H9 (cell line): ENCODE data around the gene PTPRH. TPM values are rescaled to one million over a fixed set of nuclear protein-coding genes. Genes with fewer than 3 reads are reported as not detected.
"Not testable (repeated sequence)": the region's sequence is repeated elsewhere in the genome, so short reads cannot be mapped to it uniquely, and the experiment has no call there.

ENCODE experiments used
- DNase-seq: peaks from one replicate; pipeline ENCODE4 v3.0.0-alpha.2; 2017
- H2AFZ ChIP-seq: one replicate; pipeline ENCODE4 v1.6.1; 2013; ENCODE audit warnings: mild to moderate bottlenecking, low read length, control low read depth, moderate library complexity
- H2AK5ac ChIP-seq: 2 replicates; pipeline ENCODE4 v1.6.1; 2013; ENCODE audit warnings: low read length, control low read depth, mixed read lengths; ENCODE audit not compliant: insufficient read length
- H2BK120ac ChIP-seq: one replicate; pipeline ENCODE4 v1.6.1; 2013; ENCODE audit warnings: low read depth, mild to moderate bottlenecking, low read length, control low read depth, inconsistent platforms; ENCODE audit not compliant: poor library complexity, severe bottlenecking
- H2BK12ac ChIP-seq: 2 replicates; pipeline ENCODE4 v1.6.1; 2013; ENCODE audit warnings: low read length, control low read depth, mixed read lengths, low read depth; ENCODE audit not compliant: insufficient read length
- H2BK15ac ChIP-seq: 2 replicates; pipeline ENCODE4 v1.6.1; 2013; ENCODE audit warnings: low read depth, low read length, control low read depth
- H2BK20ac ChIP-seq: one replicate; pipeline ENCODE4 v1.6.1; 2013; ENCODE audit warnings: low read depth, mild to moderate bottlenecking, low read length, control low read depth, inconsistent platforms; ENCODE audit not compliant: poor library complexity, severe bottlenecking
- H2BK5ac ChIP-seq: 2 replicates; pipeline ENCODE4 v1.6.1; 2013; ENCODE audit warnings: low read length, control low read depth, mixed read lengths; ENCODE audit not compliant: insufficient read length
- H3K14ac ChIP-seq: 2 replicates; pipeline ENCODE4 v1.6.1; 2013; ENCODE audit warnings: low read length, control low read depth; ENCODE audit not compliant: insufficient read depth
- H3K18ac ChIP-seq: 2 replicates; pipeline ENCODE4 v1.6.1; 2013; ENCODE audit warnings: low read depth, mild to moderate bottlenecking, mixed read lengths, low read length, control low read depth; ENCODE audit not compliant: insufficient read length
- H3K23ac ChIP-seq: 2 replicates; pipeline ENCODE4 v1.6.1; 2013; ENCODE audit warnings: low read length, control low read depth, mixed read lengths, low read depth; ENCODE audit not compliant: insufficient read length
- H3K23me2 ChIP-seq: 2 replicates; pipeline ENCODE4 v1.6.1; 2013; ENCODE audit warnings: low read depth, mild to moderate bottlenecking, mixed read lengths, low read length, control low read depth; ENCODE audit not compliant: insufficient read length, poor library complexity, severe bottlenecking
- H3K27ac ChIP-seq: 2 replicates; pipeline ENCODE4 v1.5.1; 2013; ENCODE audit warnings: low read length, control low read depth, mixed read lengths, low read depth; ENCODE audit not compliant: insufficient read length
- H3K27me3 ChIP-seq: 2 replicates; pipeline ENCODE4 v1.6.1; 2013; ENCODE audit warnings: low read length, control low read depth, inconsistent platforms; ENCODE audit not compliant: insufficient read depth
- H3K4ac ChIP-seq: 2 replicates; pipeline ENCODE4 v1.6.1; 2013; ENCODE audit warnings: low read depth, mild to moderate bottlenecking, control low read depth, inconsistent platforms, low read length, moderate library complexity
- H3K4me1 ChIP-seq: 2 replicates; pipeline ENCODE4 v1.6.1; 2013; ENCODE audit warnings: low read length, control low read depth, inconsistent platforms; ENCODE audit not compliant: insufficient read depth
- H3K4me2 ChIP-seq: 2 replicates; pipeline ENCODE4 v1.6.1; 2013; ENCODE audit warnings: low read length, control low read depth, mixed read lengths; ENCODE audit not compliant: insufficient read length, insufficient read depth
- H3K56ac ChIP-seq: 2 replicates; pipeline ENCODE4 v1.6.1; 2013; ENCODE audit warnings: low read depth, mild to moderate bottlenecking, mixed read lengths, low read length, control low read depth; ENCODE audit not compliant: insufficient read length
- H3K79me1 ChIP-seq: 2 replicates; pipeline ENCODE4 v1.6.1; 2013; ENCODE audit warnings: low read depth, mild to moderate bottlenecking, moderate library complexity, low read length, control low read depth, inconsistent platforms; ENCODE audit not compliant: insufficient read depth, poor library complexity, severe bottlenecking
- H3K79me2 ChIP-seq: 2 replicates; pipeline ENCODE4 v1.6.1; 2013; ENCODE audit warnings: low read length, control low read depth, inconsistent platforms; ENCODE audit not compliant: insufficient read depth
- H3K9ac ChIP-seq: 2 replicates; pipeline ENCODE4 v1.6.1; 2013; ENCODE audit warnings: low read length, control low read depth, mixed read lengths; ENCODE audit not compliant: insufficient read length; ENCODE audit errors: extremely low read depth
- H3K9me3 ChIP-seq: one replicate; pipeline ENCODE4 v1.6.1; 2013; ENCODE audit warnings: low read depth, low read length, inconsistent platforms; ENCODE audit not compliant: control insufficient read depth
- H3T11ph ChIP-seq: one replicate; pipeline ENCODE4 v1.6.1; 2013; ENCODE audit warnings: mild to moderate bottlenecking, low read length, control low read depth, inconsistent platforms
- H4K20me1 ChIP-seq: one replicate; pipeline ENCODE4 v1.6.1; 2013; ENCODE audit not compliant: control insufficient read depth, insufficient read length, insufficient read depth
- H4K5ac ChIP-seq: 2 replicates; pipeline ENCODE4 v1.6.1; 2013; ENCODE audit warnings: low read depth, mild to moderate bottlenecking, mixed read lengths, low read length, control low read depth; ENCODE audit not compliant: insufficient read length
- H4K8ac ChIP-seq: replicated peaks from 2 replicates; pipeline ENCODE4 v1.6.1; 2013; ENCODE audit warnings: low read length, control low read depth, mixed read lengths, low read depth; ENCODE audit not compliant: insufficient read length
- H4K91ac ChIP-seq: 2 replicates; pipeline ENCODE4 v1.6.1; 2013; ENCODE audit warnings: low read depth, mild to moderate bottlenecking, moderate library complexity, mixed read lengths, low read length, control low read depth; ENCODE audit not compliant: insufficient read length
- H3K27ac Mint-ChIP-seq, 3 experiments: 2 replicates in 2 of 3; 3 replicates in 1 of 3; pipeline ENCODE4 v1.8.0; 2020 to 2021; ENCODE audit warnings: mixed read lengths in 3 of 3, mild to moderate bottlenecking in 1 of 3, moderate library complexity in 1 of 3
- H3K27me3 Mint-ChIP-seq: 2 replicates; pipeline ENCODE4 v1.8.0; 2021; ENCODE audit warnings: low read depth, mild to moderate bottlenecking, moderate library complexity, mixed read lengths
- H3K36me3 Mint-ChIP-seq, 3 experiments: 2 replicates in 2 of 3; 3 replicates in 1 of 3; pipeline ENCODE4 v1.8.0; 2020 to 2021; ENCODE audit warnings: low read depth in 3 of 3, mixed read lengths in 3 of 3; ENCODE audit not compliant: insufficient read depth in 1 of 3
- H3K4me1 Mint-ChIP-seq, 2 experiments: 2 replicates each; pipeline ENCODE4 v1.8.0; 2020; ENCODE audit warnings: mixed read lengths in 2 of 2
- H3K4me3 Mint-ChIP-seq, 2 experiments: 2 replicates in 1 of 2; 3 replicates in 1 of 2; pipeline ENCODE4 v1.8.0; 2020 to 2021; ENCODE audit warnings: mild to moderate bottlenecking in 2 of 2, mixed read lengths in 2 of 2, moderate library complexity in 1 of 2
- H3K9me3 Mint-ChIP-seq, 2 experiments: 2 replicates in 1 of 2; 3 replicates in 1 of 2; pipeline ENCODE4 v1.8.0; 2020; ENCODE audit warnings: mild to moderate bottlenecking in 2 of 2, mixed read lengths in 2 of 2, moderate library complexity in 1 of 2
- CTCF ChIP-seq: fragments of 200-600 bp; sonication (generic); conservative IDR thresholded peaks from 3 replicates; pipeline ENCODE4 v1.8.0; 2021; ENCODE audit warnings: antibody characterized with exemption, mild to moderate bottlenecking
- WGBS: extraction: QIAGEN DNeasy Blood & Tissue Kit; methylation state at CpG from one replicate; pipeline ENCODE4 v1.1.7; 2013; ENCODE audit warnings: missing lambda C conversion rate, low lambda C conversion rate, mixed read lengths; ENCODE audit not compliant: insufficient read length; ENCODE audit errors: extremely low coverage; 5-methylcytosine and 5-hydroxymethylcytosine counted together
- total RNA-seq: library from RNA; stranded (reverse); gene quantifications from 2 replicates; pipeline ENCODE4 v1.2.1, GENCODE V29; 2021

PTPRH gene
- total RNA-seq, 1 experiment from 2014 or later, result 0.24 TPM

- Histone ChIP-seq H2AFZ (no peak overlapping the region), H2BK20ac (no peak overlapping the region), H3K4me2 (no peak overlapping the region), H4K8ac (no peak overlapping the region), H4K91ac (no peak overlapping the region), H3K56ac (no peak overlapping the region), H3T11ph (no peak overlapping the region), H3K4me1 (no peaks in the 10 kb centered on the region), H3K23ac (no peak overlapping the region), H3K4ac (no peak overlapping the region), H3K23me2 (no peaks in the 10 kb centered on the region), H4K20me1 (no peaks in the 10 kb centered on the region), H4K5ac (no peak overlapping the region), H2BK15ac (no peak overlapping the region), H3K9ac (no peak overlapping the region), H3K27me3 (no peaks in the 10 kb centered on the region), H2BK5ac (no peak overlapping the region), H3K9me3 (no peaks in the 10 kb centered on the region), H3K27ac (no peak overlapping the region), H3K79me2 (no peaks in the 10 kb centered on the region), H3K14ac (no peak overlapping the region), H3K18ac (no peak overlapping the region), H3K79me1 (no peaks in the 10 kb centered on the region), H2AK5ac (no peak overlapping the region), H2BK120ac (no peak overlapping the region), H2BK12ac (no peak overlapping the region)
- no peak for TF ChIP-seq CTCF
- Mint-ChIP-seq H3K27me3 (peaks cover 2% of the 10 kb centered on the region; the same call in 1 of the 2 replicates), H3K4me3 (no peak overlapping the region), H3K9me3 (peaks cover 1 to 4% of the 10 kb centered on the region in 2 experiments; a peak in 4 of 5 replicates), H3K27ac (peak overlapping the region in 2 of 3 experiments; percentile 13 to 68; a peak in 2 of 7 replicates), H3K36me3 (peaks cover 10 to 23% (median 19%) of the 10 kb centered on the region in 3 experiments), H3K4me1 (peaks cover 0 to 6% of the 10 kb centered on the region in 2 experiments; a peak in 2 of 4 replicates)
- DNase-seq, result no peak
- no CpG with 5 or more reads among the region's 7 CpGs for WGBS
These were observed 16.2 kb upstream of the PTPRH start for GRCh38 chr19:55225415-55225958.

GRCh38 chr19:55224679-55225414, 15.5 kb upstream of the PTPRH start:
- not testable (repeated sequence) for H2AK5ac ChIP-seq, H3K4me1 ChIP-seq, H3K23me2 ChIP-seq, H4K5ac ChIP-seq, H2BK12ac ChIP-seq, H2BK20ac ChIP-seq, H3K14ac ChIP-seq, H3K27me3 ChIP-seq, H4K91ac ChIP-seq, H3K4me3 Mint-ChIP-seq, H3K23ac ChIP-seq, H2BK15ac ChIP-seq, H3K4ac ChIP-seq, H3K9me3 Mint-ChIP-seq, H3K79me2 ChIP-seq, H3K4me1 Mint-ChIP-seq, H3K9ac ChIP-seq, H2AFZ ChIP-seq, H3K9me3 ChIP-seq, H2BK120ac ChIP-seq, H3K4me2 ChIP-seq, H4K20me1 ChIP-seq, H3K56ac ChIP-seq, H4K8ac ChIP-seq, H3K18ac ChIP-seq, H3K27ac ChIP-seq, H3K27me3 Mint-ChIP-seq, H3T11ph ChIP-seq, H3K79me1 ChIP-seq, H2BK5ac ChIP-seq
- Mint-ChIP-seq H3K27ac (peak overlapping the region in 2 of 3 experiments; percentile 52 to 68; a peak in 1 of 7 replicates), H3K36me3 (peaks cover 9 to 26% (median 15%) of the 10 kb centered on the region in 3 experiments)
- no CpG with 5 or more reads among the region's 11 CpGs for WGBS
- peak; percentile 28 for DNase-seq
